Skeletal muscle tissue (tissue), 4 donors: ENCODE results near the gene DPCD. TPM values are rescaled to one million over a fixed set of nuclear protein-coding genes. Genes with fewer than 3 reads are reported as not detected.

Source experiments
- H3K27ac ChIP-seq: one replicate; pipeline ENCODE4 v1.7.0; 2013; ENCODE audit warnings: mild to moderate bottlenecking, low read depth, low read length, inconsistent platforms
- H3K27me3 ChIP-seq, 3 donors: one replicate each; pipeline ENCODE4 v1.7.0; 2013; ENCODE audit warnings: low read length in 3 of 3; ENCODE audit not compliant: control insufficient read depth in 3 of 3, insufficient read depth in 3 of 3
- H3K36me3 ChIP-seq, 3 donors: one replicate each; pipeline ENCODE4 v1.7.0; 2013; ENCODE audit warnings: low read length in 3 of 3; ENCODE audit not compliant: control insufficient read depth in 3 of 3, insufficient read depth in 3 of 3
- H3K4me1 ChIP-seq, 3 donors: one replicate each; pipeline ENCODE4 v1.7.0; 2013; ENCODE audit warnings: low read length in 3 of 3, mild to moderate bottlenecking in 3 of 3; ENCODE audit not compliant: control insufficient read depth in 3 of 3, insufficient read depth in 3 of 3
- H3K4me3 ChIP-seq, 3 donors: one replicate each; pipeline ENCODE4 v1.7.0; 2013; ENCODE audit warnings: low read length in 3 of 3
- H3K9ac ChIP-seq, 3 donors: one replicate each; pipeline ENCODE4 v1.7.0; 2013; ENCODE audit warnings: low read length in 3 of 3, mild to moderate bottlenecking in 3 of 3, moderate library complexity in 2 of 3, low read depth in 1 of 3
- H3K9me3 ChIP-seq, 3 donors: one replicate each; pipeline ENCODE4 v1.7.0; 2013; ENCODE audit warnings: low read length in 3 of 3; ENCODE audit not compliant: control insufficient read depth in 3 of 3
- total RNA-seq: library from RNA; depleted of rRNA; stranded (reverse); fragments of >200 nt; gene quantifications from one replicate; pipeline ENCODE4 v1.2.3, GENCODE V29; 2014
- donor health status: Osteomylitis.

Gene DPCD
- total RNA-seq, 1 donor from 2014 or later = 20.4 TPM

DNA sequence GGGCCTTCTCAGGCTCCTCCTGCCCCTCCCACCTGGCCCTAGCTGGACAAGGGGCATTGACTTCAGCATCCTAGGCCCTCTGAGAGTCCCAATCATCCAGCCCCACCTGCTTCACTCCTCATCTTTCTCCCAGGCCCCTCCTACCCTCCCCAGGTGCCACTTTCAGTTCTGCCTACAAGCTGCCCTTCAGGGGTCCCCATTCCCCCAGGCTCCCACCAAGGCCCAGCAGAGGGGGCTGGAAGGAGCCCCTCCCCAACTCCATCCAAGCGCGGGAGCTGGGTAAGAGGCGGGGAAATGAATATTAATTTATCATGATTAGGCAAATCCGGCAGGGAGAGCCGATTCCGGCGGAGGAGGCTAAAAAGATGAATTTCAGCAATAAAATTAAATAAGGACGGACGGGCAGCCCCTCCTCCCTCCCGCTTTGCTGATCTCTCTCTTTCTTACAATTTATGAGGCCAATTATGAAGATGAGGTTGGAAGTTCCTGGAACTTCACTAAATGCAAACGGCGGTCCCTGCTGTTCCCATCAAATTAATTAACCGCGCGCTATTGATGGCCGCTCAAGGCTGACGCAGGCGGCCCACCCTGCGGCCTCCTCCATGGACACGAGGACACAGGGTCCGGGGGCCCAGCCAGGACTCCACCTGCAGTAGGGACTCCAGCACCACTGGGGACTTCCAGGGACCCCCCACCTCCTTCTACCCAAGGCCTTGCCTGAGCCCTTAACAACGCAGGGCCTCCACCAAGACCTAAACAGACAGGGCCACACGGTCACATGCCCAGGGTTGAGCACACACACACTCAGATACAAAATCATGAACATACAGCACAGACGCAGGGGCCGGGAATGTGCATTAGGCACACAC is 14.0 kb upstream of the DPCD start:
- peaks cover 8 to 13% (median 10%) of the 10 kb centered on the region in 3 donors for H3K9me3 ChIP-seq
- H3K27ac ChIP-seq = no peak overlapping the region
- peaks cover 16 to 24% (median 19%) of the 10 kb centered on the region in 3 donors for H3K36me3 ChIP-seq
- H3K4me3 ChIP-seq = no peak overlapping the region
- peaks cover 9 to 13% (median 12%) of the 10 kb centered on the region in 3 donors for H3K27me3 ChIP-seq
- H3K9ac ChIP-seq = no peak overlapping the region
- H3K4me1 ChIP-seq = peaks cover 10 to 14% (median 14%) of the 10 kb centered on the region in 3 donors

DNA sequence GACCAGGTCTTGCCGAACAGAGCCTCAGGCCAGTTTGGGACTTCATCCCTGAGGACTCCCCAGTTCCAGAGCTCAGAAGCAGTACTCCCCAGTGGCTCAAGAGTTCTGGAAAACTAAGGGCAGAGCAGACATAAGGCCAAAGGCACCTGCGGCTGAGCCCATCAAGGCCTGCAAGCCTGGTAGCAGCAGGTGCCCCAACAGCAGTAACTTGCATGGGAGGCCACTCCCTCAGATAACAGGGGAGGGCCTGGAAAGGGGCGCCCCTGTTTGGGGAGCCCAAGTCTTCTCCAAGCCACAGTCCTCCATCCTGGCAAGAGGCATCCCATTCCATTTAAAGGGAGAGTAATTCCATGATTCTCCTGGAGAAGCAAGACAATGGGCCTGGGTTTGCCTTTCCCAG is 13.0 kb upstream of the DPCD start:
- Histone ChIP-seq H3K4me3 (no peak overlapping the region), H3K4me1 (peaks cover 7 to 10% (median 8%) of the 10 kb centered on the region in 3 donors), H3K9me3 (peaks cover 8 to 13% (median 10%) of the 10 kb centered on the region in 3 donors), H3K36me3 (peaks cover 26 to 33% (median 27%) of the 10 kb centered on the region in 3 donors), H3K27ac (no peak overlapping the region), H3K27me3 (peaks cover 0 to 5% (median 3%) of the 10 kb centered on the region in 3 donors), H3K9ac (no peak overlapping the region)

- Histone ChIP-seq H3K9me3 (peaks cover 8 to 13% (median 10%) of the 10 kb centered on the region in 3 donors), H3K4me3 (no peak overlapping the region), H3K9ac (no peak overlapping the region), H3K27me3 (peaks cover 0 to 5% (median 0%) of the 10 kb centered on the region in 3 donors), H3K4me1 (peaks cover 3 to 5% (median 3%) of the 10 kb centered on the region in 3 donors), H3K36me3 (peaks cover 32 to 39% (median 33%) of the 10 kb centered on the region in 3 donors), H3K27ac (no peak overlapping the region)
These were observed 12.4 kb upstream of the DPCD start for GRCh38 chr10:101575580-101576210.

GRCh38 chr10:101576211-101576863 is 11.8 kb upstream of the DPCD start:
- no peak overlapping the region for H3K4me3 ChIP-seq
- H3K9ac ChIP-seq = no peak overlapping the region

GRCh38 chr10:101577121-101577871 is 10.8 kb upstream of the DPCD start:
- no peak overlapping the region for H3K9ac ChIP-seq
- H3K9me3 ChIP-seq = peaks cover 8 to 12% (median 9%) of the 10 kb centered on the region in 3 donors
- H3K27me3 ChIP-seq = no peaks in the 10 kb centered on the region
- peaks cover 44 to 53% (median 47%) of the 10 kb centered on the region in 3 donors for H3K36me3 ChIP-seq
- H3K4me3 ChIP-seq = no peak overlapping the region
- no peak overlapping the region for H3K27ac ChIP-seq
- H3K4me1 ChIP-seq = no peaks in the 10 kb centered on the region

More at GRCh38 chr10:101576211-101576863, 11.8 kb upstream of the DPCD start:
- H3K9me3 ChIP-seq = peaks cover 8 to 13% (median 10%) of the 10 kb centered on the region in 3 donors
- H3K27ac ChIP-seq = no peak overlapping the region
- H3K36me3 ChIP-seq = peaks cover 38 to 45% (median 39%) of the 10 kb centered on the region in 3 donors
- no peaks in the 10 kb centered on the region for H3K27me3 ChIP-seq
- H3K4me1 ChIP-seq = no peaks in the 10 kb centered on the region

DNA sequence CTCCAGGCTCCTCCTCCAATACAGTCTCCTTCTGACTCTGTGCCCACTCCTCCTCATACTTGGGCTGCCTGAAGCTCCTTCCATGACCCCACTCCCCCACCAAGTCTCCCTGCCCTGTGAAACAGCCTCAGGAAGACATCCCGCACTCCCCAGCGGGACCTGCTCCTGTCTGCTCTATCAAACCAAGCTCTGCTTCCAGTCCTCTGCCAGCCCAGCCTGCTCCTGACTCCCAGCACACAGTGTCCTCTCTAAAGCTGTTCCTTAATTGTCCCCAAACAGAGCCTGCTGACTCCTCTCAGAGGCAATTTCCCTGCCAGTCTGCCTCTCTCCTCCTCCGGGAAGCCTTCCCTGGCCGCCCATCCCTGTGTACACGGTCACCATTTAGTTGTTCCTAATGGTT is 9.9 kb upstream of the DPCD start:
- H3K27me3 ChIP-seq = no peaks in the 10 kb centered on the region
- no peak overlapping the region for H3K4me3 ChIP-seq
- no peak overlapping the region for H3K27ac ChIP-seq
- no peak overlapping the region for H3K9ac ChIP-seq
- peaks cover 53 to 61% (median 56%) of the 10 kb centered on the region in 3 donors for H3K36me3 ChIP-seq
- no peaks in the 10 kb centered on the region for H3K4me1 ChIP-seq
- H3K9me3 ChIP-seq = peaks cover under 1 to 3% (median under 1%) of the 10 kb centered on the region in 3 donors

DNA sequence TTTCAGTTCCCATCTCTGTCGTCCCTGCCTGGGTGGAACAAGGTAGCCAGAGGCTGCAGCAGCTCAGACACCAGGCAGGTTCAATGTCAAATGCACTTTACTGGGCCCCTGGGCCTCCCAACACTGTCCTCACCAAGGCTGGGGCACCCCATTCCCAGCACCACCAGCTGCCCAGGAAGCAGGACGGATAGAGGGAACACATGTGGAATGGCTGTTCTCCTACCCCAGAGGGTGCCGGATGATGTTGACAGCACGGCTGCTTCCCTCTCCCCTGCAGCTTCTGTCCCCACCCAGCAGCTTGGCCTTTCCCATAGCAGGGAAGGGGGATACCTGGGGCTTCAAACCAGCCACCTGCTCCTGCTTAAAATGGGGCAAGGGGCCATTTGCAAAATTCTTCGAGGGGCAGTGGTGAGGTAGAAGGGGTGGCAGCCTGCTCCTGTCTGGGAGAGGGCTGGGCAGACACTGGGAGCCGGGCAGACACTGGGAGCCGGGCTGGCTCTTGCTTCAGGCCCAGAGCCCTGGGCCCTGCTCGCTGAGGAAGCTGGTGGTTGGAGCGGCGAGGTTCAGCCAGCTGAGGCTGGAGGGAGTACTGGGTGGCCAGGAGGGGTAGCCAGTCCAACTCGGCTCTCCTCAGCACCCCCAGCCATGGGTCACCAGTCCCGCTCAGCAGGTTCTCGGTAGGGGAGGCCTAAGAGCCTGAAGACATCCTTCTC is 9.2 kb upstream of the DPCD start:
- Histone ChIP-seq H3K4me3 (no peak overlapping the region), H3K36me3 (peaks cover 58 to 69% (median 63%) of the 10 kb centered on the region in 3 donors), H3K27ac (no peak overlapping the region), H3K4me1 (no peaks in the 10 kb centered on the region), H3K9me3 (no peaks in the 10 kb centered on the region), H3K9ac (no peak overlapping the region), H3K27me3 (no peaks in the 10 kb centered on the region)

GRCh38 chr10:101579516-101579870 is 8.6 kb upstream of the DPCD start:
- no peaks in the 10 kb centered on the region for H3K27me3 ChIP-seq
- H3K4me3 ChIP-seq = no peak overlapping the region
- H3K27ac ChIP-seq = no peak overlapping the region
- no peaks in the 10 kb centered on the region for H3K4me1 ChIP-seq
- H3K9me3 ChIP-seq = no peaks in the 10 kb centered on the region
- no peak overlapping the region for H3K9ac ChIP-seq
- H3K36me3 ChIP-seq = peaks cover 60 to 71% (median 65%) of the 10 kb centered on the region in 3 donors
